K562 (cell line): ENCODE results near the gene CIAO1. TPM values are rescaled to one million over a fixed set of nuclear protein-coding genes. Genes with fewer than 3 reads are reported as not detected.
A peak's percentile ranks its signal among the peaks of the same experiment; 100 is the strongest.

ENCODE experiments used
- ATAC-seq: fragments of 200-7000 bp; cut with Tn5 transposase; 3 replicates; pipeline ENCODE4 v1.9.1; 2020; ENCODE audit warnings: moderate library complexity
- BruUV-seq: library from RNA; stranded (reverse); fragments of 400-500 nt; replicated peaks from 2 replicates; lab custom pipeline; 2021; lab: Mats Ljungman, UMichigan
- CTCF ChIA-PET: fragments of 300-600 bp; formaldehyde crosslinking; extraction: SDS; loops from one replicate; lab custom pipeline; 2021; ENCODE audit warnings: low intra/inter-chr PET ratio; lab: Yijun Ruan, JAX
- POLR2A ChIA-PET: fragments of 300-600, 350-650 bp; sonication (Branson Sonifier 250); formaldehyde crosslinking; extraction: SDS; loops from one replicate; lab custom pipeline; 2021; ENCODE audit warnings: antibody characterized with exemption, inconsistent platforms; lab: Yijun Ruan, JAX
- DNase-seq, 4 experiments: peaks; one replicate each; pipeline versions ENCODE4 v3.0.0 to v3.0.0-alpha.2; 2011 to 2018; ENCODE audit warnings: low spot score in 3 of 4, mixed read lengths in 3 of 4; ENCODE audit errors: extremely low read depth in 1 of 4
- FAIRE-seq: peaks from 2 replicates; lab custom pipeline; 2011; peaks lifted over from hg19 to GRCh38; lab: Jason Lieb, UNC
- H2AFZ ChIP-seq: 2 replicates; pipeline ENCODE4 v1.6.0; 2011; ENCODE audit warnings: low read depth, low read length, control low read depth, inconsistent platforms
- H3K27ac ChIP-seq: fragments of 200-600 bp; 3 replicates; pipeline ENCODE4 v1.8.0; 2011; ENCODE audit warnings: low read depth, mild to moderate bottlenecking, control low read depth, inconsistent platforms, low read length, moderate library complexity, mixed read lengths; ENCODE audit errors: extremely low read depth
- H3K27me3 ChIP-seq, 2 experiments: fragments of 300-600 bp in 1 of 2; 2 replicates in 1 of 2; 3 replicates in 1 of 2; pipeline versions ENCODE4 v1.6.0 to v1.8.0; 2011; ENCODE audit warnings: inconsistent platforms in 2 of 2, low read length in 2 of 2, mild to moderate bottlenecking in 1 of 2, mixed read lengths in 1 of 2, moderate library complexity in 1 of 2; ENCODE audit not compliant: control insufficient read depth in 2 of 2, insufficient read depth in 2 of 2
- H3K36me3 ChIP-seq: fragments of 300-600 bp; 3 replicates; pipeline ENCODE4 v1.8.0; 2011; ENCODE audit warnings: mild to moderate bottlenecking, low read length, inconsistent platforms; ENCODE audit not compliant: control insufficient read depth, insufficient read depth
- H3K4me1 ChIP-seq, 2 experiments: fragments of 200-600 bp in 1 of 2; replicated peaks in 1 of 2; 2 replicates in 1 of 2; 3 replicates in 1 of 2; pipeline versions ENCODE4 v1.5.1 to v1.8.0; 2011; ENCODE audit warnings: inconsistent platforms in 2 of 2, low read length in 2 of 2, mild to moderate bottlenecking in 1 of 2, mixed read lengths in 1 of 2, moderate library complexity in 1 of 2; ENCODE audit not compliant: control insufficient read depth in 2 of 2, insufficient read depth in 2 of 2
- H3K4me2 ChIP-seq: 2 replicates; pipeline ENCODE4 v1.6.1; 2011; ENCODE audit warnings: low read length, control low read depth, inconsistent platforms, mixed read lengths; ENCODE audit not compliant: insufficient read depth
- H3K4me3 ChIP-seq: fragments of 200-600 bp; sonication (generic), shearing (Covaris generic); 2 replicates; pipeline ENCODE4 v1.5.1; 2016; ENCODE audit warnings: control low read depth, inconsistent platforms
- H3K79me2 ChIP-seq: fragments of 200-600 bp; 3 replicates; pipeline ENCODE4 v1.8.0; 2011; ENCODE audit warnings: low read length, inconsistent platforms; ENCODE audit not compliant: control insufficient read depth, insufficient read depth
- H3K9ac ChIP-seq, 2 experiments: 2 replicates each; pipeline versions ENCODE4 v1.6.0 to v1.6.1; 2011; ENCODE audit warnings: low read depth in 2 of 2, low read length in 2 of 2, control low read depth in 1 of 2, inconsistent platforms in 1 of 2, mild to moderate bottlenecking in 1 of 2, mixed read lengths in 1 of 2; ENCODE audit not compliant: insufficient read depth in 1 of 2
- H3K9me1 ChIP-seq: one replicate; pipeline ENCODE4 v1.6.0; 2011; ENCODE audit warnings: inconsistent platforms, mild to moderate bottlenecking, low read length, moderate library complexity; ENCODE audit not compliant: control insufficient read depth, insufficient read depth
- H3K9me3 ChIP-seq: replicated peaks from 2 replicates; pipeline ENCODE4 v1.5.1; 2011; ENCODE audit warnings: low read depth, low read length, inconsistent platforms; ENCODE audit not compliant: control insufficient read depth, insufficient read depth
- H4K20me1 ChIP-seq: replicated peaks from 2 replicates; pipeline ENCODE4 v1.6.1; 2011; ENCODE audit warnings: low read length, inconsistent platforms, mixed read lengths; ENCODE audit not compliant: control insufficient read depth, insufficient read depth
- ARID1B ChIP-seq: fragments of 450-650 bp; IDR thresholded peaks from 2 replicates; pipeline ENCODE4 v1.6.1; 2016; ENCODE audit warnings: antibody characterized with exemption, mild to moderate bottlenecking, inconsistent platforms
- BRCA1 ChIP-seq, 2 experiments: fragments of 450-650 bp in 1 of 2; sonication (generic) in 1 of 2; formaldehyde crosslinking in 1 of 2; IDR thresholded peaks; 2 replicates each; pipeline versions ENCODE4 v1.5.0 to v1.6.1; 2017 to 2020; ENCODE audit warnings: mild to moderate bottlenecking in 1 of 2, missing genetic modification reagents in 1 of 2
- CBFA2T3 ChIP-seq: fragments of 450-650 bp; IDR thresholded peaks from 2 replicates; pipeline ENCODE4 v1.6.1; 2017
- CSDE1 ChIP-seq, 2 experiments: fragments of 450-650 bp; IDR thresholded peaks; 2 replicates each; pipeline ENCODE4 v1.6.1; 2016; ENCODE audit warnings: mild to moderate bottlenecking in 1 of 2
- CTCF ChIP-seq, 3 experiments: IDR thresholded peaks in 2 of 3; conservative IDR thresholded peaks in 1 of 3; 2 replicates each; pipeline ENCODE4 v1.5.1; 2011 to 2012; ENCODE audit warnings: low read length in 3 of 3, mild to moderate bottlenecking in 3 of 3, control low read depth in 2 of 3, improper control_type of control experiment in 1 of 3, inconsistent platforms in 1 of 3, low read depth in 1 of 3, mixed read lengths in 1 of 3, moderate library complexity in 1 of 3; ENCODE audit not compliant: insufficient read depth in 2 of 3
- DIDO1 ChIP-seq: fragments of 450-650 bp; IDR thresholded peaks from 2 replicates; pipeline ENCODE4 v1.6.1; 2016; ENCODE audit warnings: low read depth, missing biosample characterization, missing genetic modification characterization
- HMGN3 ChIP-seq: IDR thresholded peaks from 2 replicates; pipeline ENCODE4 v1.6.1; 2011; ENCODE audit warnings: borderline replicate concordance, low read depth, mild to moderate bottlenecking, mixed read lengths, low read length; ENCODE audit not compliant: insufficient read length; ENCODE audit errors: extremely low read depth
- MBD1 ChIP-seq: fragments of 250-450 bp; sonication (Bioruptor Pico); IDR thresholded peaks from 2 replicates; pipeline ENCODE4 v1.8.0; 2022; ENCODE audit warnings: inconsistent platforms
- MEF2A ChIP-seq: IDR thresholded peaks from 2 replicates; pipeline ENCODE4 v1.6.1; 2011; ENCODE audit warnings: low read depth, mild to moderate bottlenecking, low read length, moderate library complexity; ENCODE audit not compliant: control insufficient read depth
- NR3C1 ChIP-seq: sonication (generic); formaldehyde crosslinking; IDR thresholded peaks from 2 replicates; pipeline ENCODE4 v1.8.1; 2022; ENCODE audit warnings: missing genetic modification reagents
- PHTF2 ChIP-seq: fragments of 250-450 bp; sonication (Bioruptor Pico); IDR thresholded peaks from 2 replicates; pipeline ENCODE4 v1.5.0; 2021; ENCODE audit warnings: mild to moderate bottlenecking
- STAT5A ChIP-seq: IDR thresholded peaks from 2 replicates; pipeline ENCODE4 v1.6.1; 2012; ENCODE audit warnings: low read length, inconsistent platforms, borderline replicate concordance
- TOE1 ChIP-seq, 2 experiments: fragments of 450-650 bp in 1 of 2; sonication (generic) in 1 of 2; formaldehyde crosslinking in 1 of 2; IDR thresholded peaks; 2 replicates each; pipeline versions ENCODE4 v1.7.1 to v1.8.0; 2016 to 2022; ENCODE audit warnings: borderline replicate concordance in 2 of 2, mild to moderate bottlenecking in 2 of 2, antibody characterized with exemption in 1 of 2, inconsistent platforms in 1 of 2, low read depth in 1 of 2, missing genetic modification reagents in 1 of 2, moderate library complexity in 1 of 2
- ZC3H8 ChIP-seq: fragments of 450-650 bp; IDR thresholded peaks from 2 replicates; pipeline ENCODE4 v1.6.1; 2017
- ZNF134 ChIP-seq: fragments of 250-450 bp; sonication (Bioruptor Pico); conservative IDR thresholded peaks from 2 replicates; pipeline ENCODE4 v1.4.0; 2020
- ZNF217 ChIP-seq: sonication (generic); formaldehyde crosslinking; IDR thresholded peaks from 2 replicates; pipeline ENCODE4 v1.8.0; 2022; ENCODE audit warnings: mild to moderate bottlenecking, missing genetic modification reagents
- ZNF280A ChIP-seq: fragments of 450-650 bp; IDR thresholded peaks from 2 replicates; pipeline ENCODE4 v1.6.1; 2018; ENCODE audit warnings: mild to moderate bottlenecking, low read depth; ENCODE audit not compliant: partially characterized antibody
- ZNF384 ChIP-seq: IDR thresholded peaks from 2 replicates; pipeline ENCODE4 v1.6.1; 2012; ENCODE audit warnings: low read depth, low read length, improper control_type of control experiment
- ZNF431 ChIP-seq: sonication (generic); formaldehyde crosslinking; IDR thresholded peaks from 2 replicates; pipeline ENCODE4 v1.8.0; 2022; ENCODE audit warnings: mild to moderate bottlenecking, missing genetic modification reagents
- WGBS: fragments of 100-300 bp; shearing (Covaris generic); methylation state at CpG from one replicate; pipeline ENCODE4 v1.1.6; 2016; ENCODE audit warnings: low coverage, mixed read lengths; ENCODE audit not compliant: insufficient coverage; ENCODE audit errors: missing lambda C conversion rate; 5-methylcytosine and 5-hydroxymethylcytosine counted together
- in situ Hi-C: fragments of 300-500 bp; cut with MboI; formaldehyde crosslinking; loops from 4 replicates; pipeline ENCODE4 v1.15.0; 2018; ENCODE audit warnings: inconsistent platforms, mixed read lengths
- intact Hi-C: fragments of 100-400 bp; cut with micrococcal nuclease; formaldehyde crosslinking; loops from 2 replicates; pipeline ENCODE4 v1.14.2; 2022
- polyA plus RNA-seq, 8 experiments: library from polyadenylated mRNA; depleted of rRNA in 4 of 8; stranded (reverse) in 5 of 8; unstranded in 3 of 8; fragments of >200 nt; fragmentation: Nextera tagmentation in 2 of 8; fragmentation: Illumina TruSeq in 1 of 8; extraction: Ambion mirVana in 2 of 8; extraction: Trizol in 1 of 8; gene quantifications; 2 replicates each; pipeline versions ENCODE4 v1.2.1 to v1.2.3, GENCODE V29; 2011 to 2014; ENCODE audit warnings: inconsistent platforms in 1 of 8, missing spikeins in 1 of 8
- total RNA-seq, 7 experiments: library from RNA; depleted of rRNA in 6 of 7; stranded (reverse); fragments of >200 nt in 6 of 7; fragmentation: Illumina TruSeq in 2 of 7; extraction: Trizol in 2 of 7; gene quantifications; 2 replicates each; pipeline versions ENCODE4 v1.2.1 to v1.2.3, GENCODE V29; 2011 to 2021; ENCODE audit warnings: low replicate concordance in 1 of 7

The CIAO1 gene
- total and polyA plus RNA-seq, 9 of the 15 experiments (the other 6 are each of a cell fraction or from before 2014, with no cell fraction given): 11.4 to 156 (median 92.8) TPM

GRCh38 chr2:96301865-96302264 lies 35.8 kb downstream of the CIAO1 start:
- H4K20me1 ChIP-seq: no peaks in the 10 kb centered on the region; the same call in 1 of the 2 replicates
- H3K9me3 ChIP-seq: no peaks in the 10 kb centered on the region
- WGBS: 13% methylated on average over 1 of the region's 1 CpG
- H3K27ac ChIP-seq: no peak overlapping the region; the same call in 1 of the 3 replicates
- TSS peak; percentile 0 for BruUV-seq
- intact Hi-C loops (loop anchor here (10.0 kb wide), 1 partner anchor 203 kb away; the partner anchor contains the start of gene NEURL3), in situ Hi-C loops (no loop called here)
- no peak for DNase-seq
- peaks cover 6 to 14% of the 10 kb centered on the region in 2 experiments; a peak in 3 of 5 replicates for H3K4me1 ChIP-seq
- no peak for ATAC-seq
- H3K9me1 ChIP-seq: no peaks in the 10 kb centered on the region
- peaks cover 63% of the 10 kb centered on the region for H3K79me2 ChIP-seq
- ChIA-PET POLR2A (interaction anchor here (0.7 to 1.8 kb wide), 6 partner anchors 9 to 36 kb away, joined by 3 to 6 read pairs (median 3); partner anchors contain the start of genes CIAO1, NCAPH and TMEM127), CTCF (no interaction called here)
- no peak overlapping the region for H3K4me3 ChIP-seq
- H2AFZ ChIP-seq: no peak overlapping the region
- peaks cover 77% of the 10 kb centered on the region for H3K36me3 ChIP-seq
- FAIRE-seq: no peak
- H3K27me3 ChIP-seq: no peaks in the 10 kb centered on the region
- no peak overlapping the region for H3K9ac ChIP-seq
- peak overlapping the region; percentile 21; the same call in 1 of the 2 replicates for H3K4me2 ChIP-seq
- TF ChIP-seq ZNF134 (CRISPR knock-in tag) (no peak), HMGN3 (no peak), ARID1B (peak; percentile 49), MEF2A (no peak), DIDO1 (no peak), ZNF431 (no peak), CBFA2T3 (peak; percentile 54), ZNF280A (no peak), TOE1 (IDR thresholded peaks at IDR 0.05; ENCODE audit: borderline replicate concordance) (no peak), TOE1 (CRISPR knock-in tag; IDR thresholded peaks at IDR 0.05; ENCODE audit: borderline replicate concordance, low read depth) (no peak), MBD1 (CRISPR knock-in tag) (no peak), ZNF217 (CRISPR knock-in tag) (no peak), NR3C1 (CRISPR knock-in tag) (no peak), CSDE1 (IDR thresholded peaks at IDR 0.05) (no peak), CTCF (IDR thresholded peaks at IDR 0.05 in 2 of 3, conservative IDR thresholded peaks at IDR 0.05 in 1 of 3; ENCODE audit: insufficient read depth in 2 of 3, low read depth in 1 of 3, low read length in 3 of 3) (no peak), ZC3H8 (no peak), STAT5A (no peak), BRCA1 (IDR thresholded peaks at IDR 0.05) (no peak), BRCA1 (CRISPR knock-in tag; IDR thresholded peaks at IDR 0.05) (no peak), ZNF384 (no peak), PHTF2 (CRISPR knock-in tag) (no peak)
